Cardiac septum (tissue), 1 donor: ENCODE measurements around the gene PKDCC. TPM values are rescaled to one million over a fixed set of nuclear protein-coding genes. Genes with fewer than 3 reads are reported as not detected.
"Not testable (repeated sequence)": the region's sequence is repeated elsewhere in the genome, so short reads cannot be mapped to it uniquely, and the experiment has no call there.

Source experiments
- DNase-seq: peaks from one replicate; pipeline ENCODE4 v3.0.0-alpha.2; 2020; ENCODE audit warnings: low spot score
- intact Hi-C: fragments of 100-400 bp; cut with DNase I; formaldehyde crosslinking; loops from one replicate; pipeline ENCODE4 v1.14.0; 2022
- total RNA-seq: library from RNA; stranded (reverse); fragmentation: NEBNext Ultra II Directional; extraction: Animal tissue kit (Norgen Biotek cat#: 25700); gene quantifications from one replicate; pipeline ENCODE4 v1.2.1, GENCODE V29; 2021
- donor health status: DM: no; HTN: no; CAD: no.

The PKDCC gene
- total RNA-seq, 1 donor from 2014 or later = 74.7 TPM

GRCh38 chr2:42029639-42030199 lies 18.1 kb upstream of the PKDCC start:
- no peak for DNase-seq
- intact Hi-C loops = no loop called here

GRCh38 chr2:42030200-42030759 lies 17.5 kb upstream of the PKDCC start:
- intact Hi-C loops = no loop called here

GRCh38 chr2:42030829-42031228 lies 17.0 kb upstream of the PKDCC start:
- intact Hi-C loops = no loop called here
- DNase-seq = no peak

More at GRCh38 chr2:42030200-42030759, 17.5 kb upstream of the PKDCC start:
- no peak for DNase-seq

GRCh38 chr2:42031281-42032223 lies 16.3 kb upstream of the PKDCC start:
- no peak for DNase-seq
- intact Hi-C loops = no loop called here

GRCh38 chr2:42032224-42032620 lies 15.6 kb upstream of the PKDCC start:
- DNase-seq = no peak
- intact Hi-C loops = no loop called here

- intact Hi-C loops = no loop called here
- DNase-seq = no peak
Observed at GRCh38 chr2:42032745-42033144, 15.1 kb upstream of the PKDCC start.

- intact Hi-C loops, DNase-seq: not testable (repeated sequence)
Observed at GRCh38 chr2:42034096-42034495, 13.7 kb upstream of the PKDCC start.

GRCh38 chr2:42035241-42035640 lies 12.6 kb upstream of the PKDCC start:
- no peak for DNase-seq
- intact Hi-C loops = no loop called here

GRCh38 chr2:42036413-42036812 lies 11.4 kb upstream of the PKDCC start:
- no peak for DNase-seq
- intact Hi-C loops = no loop called here

- no peak for DNase-seq
- intact Hi-C loops = no loop called here
Observed at GRCh38 chr2:42036940-42037339, 10.9 kb upstream of the PKDCC start.

GRCh38 chr2:42040643-42041278 lies 7.1 kb upstream of the PKDCC start:
- intact Hi-C loops = no loop called here
- DNase-seq = no peak

GRCh38 chr2:42041377-42042127 lies 6.3 kb upstream of the PKDCC start:
- no peak for DNase-seq
- intact Hi-C loops = no loop called here

- DNase-seq = no peak
- intact Hi-C loops = no loop called here
Observed at GRCh38 chr2:42042631-42043355, 5.0 kb upstream of the PKDCC start.

- no peak for DNase-seq
- intact Hi-C loops = no loop called here
Observed at GRCh38 chr2:42043789-42044394, 3.9 kb upstream of the PKDCC start.

- no peak for DNase-seq
- intact Hi-C loops = loop anchor here (5.0 kb wide), 2 partner anchors 78 to 98 kb away; no protein-coding TSS in a partner anchor
Observed at GRCh38 chr2:42044939-42045338, 2.9 kb upstream of the PKDCC start.

GRCh38 chr2:42045352-42045751 lies 2.5 kb upstream of the PKDCC start:
- no peak for DNase-seq
- intact Hi-C loops = loop anchor here (5.0 kb wide), 2 partner anchors 78 to 98 kb away; no protein-coding TSS in a partner anchor

GRCh38 chr2:42045848-42046748 lies 1.7 kb upstream of the PKDCC start:
- DNase-seq = no peak
- intact Hi-C loops = loop anchor here (5.0 kb wide), 2 partner anchors 79 to 99 kb away; no protein-coding TSS in a partner anchor
